ENCODE results near the gene HOGA1.

Gene HOGA1

DNA sequence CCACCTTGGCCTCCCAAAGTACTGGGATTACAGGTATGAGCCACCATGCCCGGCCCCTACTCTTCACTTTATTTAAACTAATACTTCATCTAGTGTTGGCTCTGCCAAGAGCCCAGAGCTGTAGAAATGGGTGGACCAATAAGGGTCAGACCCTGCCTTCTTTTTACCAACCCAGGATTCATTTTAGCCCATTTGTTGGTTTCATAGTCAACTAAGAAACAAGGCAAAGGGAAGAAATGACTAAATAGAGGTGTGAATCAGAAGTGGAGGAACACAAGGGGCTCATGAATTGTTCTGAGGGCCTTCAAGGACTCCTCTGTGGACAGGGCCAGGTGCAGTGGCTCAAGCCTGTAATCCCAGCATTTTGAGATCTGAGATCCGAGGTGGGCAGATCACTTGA, 10.5 kb upstream of the HOGA1 start:
- no peak for TF ChIP-seq FOXP2 (optimal IDR thresholded peaks at IDR 0.05; ENCODE audit: borderline replicate concordance, extremely low read depth, extremely low read length, insufficient read depth)
- no peak for TF ChIP-seq TAF1 (IDR thresholded peaks at IDR 0.05; ENCODE audit: borderline replicate concordance, insufficient read depth, low read length)
- TF ChIP-seq, protein P1, sequence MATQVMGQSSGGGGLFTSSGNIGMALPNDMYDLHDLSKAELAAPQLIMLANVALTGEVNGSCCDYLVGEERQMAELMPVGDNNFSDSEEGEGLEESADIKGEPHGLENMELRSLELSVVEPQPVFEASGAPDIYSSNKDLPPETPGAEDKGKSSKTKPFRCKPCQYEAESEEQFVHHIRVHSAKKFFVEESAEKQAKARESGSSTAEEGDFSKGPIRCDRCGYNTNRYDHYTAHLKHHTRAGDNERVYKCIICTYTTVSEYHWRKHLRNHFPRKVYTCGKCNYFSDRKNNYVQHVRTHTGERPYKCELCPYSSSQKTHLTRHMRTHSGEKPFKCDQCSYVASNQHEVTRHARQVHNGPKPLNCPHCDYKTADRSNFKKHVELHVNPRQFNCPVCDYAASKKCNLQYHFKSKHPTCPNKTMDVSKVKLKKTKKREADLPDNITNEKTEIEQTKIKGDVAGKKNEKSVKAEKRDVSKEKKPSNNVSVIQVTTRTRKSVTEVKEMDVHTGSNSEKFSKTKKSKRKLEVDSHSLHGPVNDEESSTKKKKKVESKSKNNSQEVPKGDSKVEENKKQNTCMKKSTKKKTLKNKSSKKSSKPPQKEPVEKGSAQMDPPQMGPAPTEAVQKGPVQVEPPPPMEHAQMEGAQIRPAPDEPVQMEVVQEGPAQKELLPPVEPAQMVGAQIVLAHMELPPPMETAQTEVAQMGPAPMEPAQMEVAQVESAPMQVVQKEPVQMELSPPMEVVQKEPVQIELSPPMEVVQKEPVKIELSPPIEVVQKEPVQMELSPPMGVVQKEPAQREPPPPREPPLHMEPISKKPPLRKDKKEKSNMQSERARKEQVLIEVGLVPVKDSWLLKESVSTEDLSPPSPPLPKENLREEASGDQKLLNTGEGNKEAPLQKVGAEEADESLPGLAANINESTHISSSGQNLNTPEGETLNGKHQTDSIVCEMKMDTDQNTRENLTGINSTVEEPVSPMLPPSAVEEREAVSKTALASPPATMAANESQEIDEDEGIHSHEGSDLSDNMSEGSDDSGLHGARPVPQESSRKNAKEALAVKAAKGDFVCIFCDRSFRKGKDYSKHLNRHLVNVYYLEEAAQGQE (IDR thresholded peaks at IDR 0.05; ENCODE audit: insufficient read depth in 1 of 2, low read depth in 2 of 2, low read length in 2 of 2), result no peak
- TF ChIP-seq POLR2AphosphoS5 (IDR thresholded peaks at IDR 0.05; ENCODE audit: low read depth, low read length), result no peak
- TF ChIP-seq SIN3A (IDR thresholded peaks at IDR 0.05; ENCODE audit: borderline replicate concordance, insufficient read depth, low read length), result no peak

DNA sequence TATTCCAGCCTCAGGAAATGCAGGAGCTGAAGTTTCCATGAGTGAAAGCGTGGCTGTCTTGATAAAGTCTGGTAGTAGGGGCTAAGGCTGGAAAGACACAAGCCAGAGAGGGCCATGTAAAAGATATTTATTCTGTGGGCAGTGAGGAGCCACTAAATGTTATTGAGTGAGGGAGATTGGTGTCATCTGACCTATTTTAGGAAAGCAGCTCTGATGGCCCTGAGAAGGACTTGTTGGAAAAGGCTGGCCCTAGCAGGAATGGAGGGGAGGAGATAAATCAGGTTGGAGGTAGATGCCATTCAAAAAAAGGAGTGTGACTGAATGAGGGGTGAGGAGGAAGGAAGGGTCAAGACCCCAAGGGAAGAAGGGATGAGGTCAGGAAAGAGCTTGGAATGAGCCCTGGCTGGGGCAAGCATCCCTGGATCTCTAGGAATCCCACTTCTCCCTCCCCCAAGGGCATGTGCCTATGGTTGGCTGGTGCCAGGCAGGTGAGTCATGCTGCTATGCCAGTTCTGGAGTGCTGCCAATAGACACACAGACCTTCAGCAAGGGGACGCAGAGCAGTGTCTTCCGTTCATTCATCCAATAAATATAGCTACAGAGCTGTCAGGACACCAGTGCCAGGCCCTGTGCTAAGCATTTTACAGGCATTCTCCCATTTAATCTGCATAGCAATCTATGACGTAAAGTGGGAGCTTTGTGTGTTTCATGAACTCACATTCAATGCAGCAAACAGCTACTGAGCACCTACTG, 9.6 kb upstream of the HOGA1 start:
- no peak for TF ChIP-seq POLR2AphosphoS5 (IDR thresholded peaks at IDR 0.05; ENCODE audit: low read depth, low read length)
- TF ChIP-seq FOXP2 (optimal IDR thresholded peaks at IDR 0.05; ENCODE audit: borderline replicate concordance, extremely low read depth, extremely low read length, insufficient read depth), result no peak
- TF ChIP-seq SIN3A (IDR thresholded peaks at IDR 0.05; ENCODE audit: borderline replicate concordance, insufficient read depth, low read length), result no peak
- TF ChIP-seq, protein P1 (IDR thresholded peaks at IDR 0.05; ENCODE audit: insufficient read depth in 1 of 2, low read depth in 2 of 2, low read length in 2 of 2), result no peak
- TF ChIP-seq TAF1 (IDR thresholded peaks at IDR 0.05; ENCODE audit: borderline replicate concordance, insufficient read depth, low read length), result no peak

DNA sequence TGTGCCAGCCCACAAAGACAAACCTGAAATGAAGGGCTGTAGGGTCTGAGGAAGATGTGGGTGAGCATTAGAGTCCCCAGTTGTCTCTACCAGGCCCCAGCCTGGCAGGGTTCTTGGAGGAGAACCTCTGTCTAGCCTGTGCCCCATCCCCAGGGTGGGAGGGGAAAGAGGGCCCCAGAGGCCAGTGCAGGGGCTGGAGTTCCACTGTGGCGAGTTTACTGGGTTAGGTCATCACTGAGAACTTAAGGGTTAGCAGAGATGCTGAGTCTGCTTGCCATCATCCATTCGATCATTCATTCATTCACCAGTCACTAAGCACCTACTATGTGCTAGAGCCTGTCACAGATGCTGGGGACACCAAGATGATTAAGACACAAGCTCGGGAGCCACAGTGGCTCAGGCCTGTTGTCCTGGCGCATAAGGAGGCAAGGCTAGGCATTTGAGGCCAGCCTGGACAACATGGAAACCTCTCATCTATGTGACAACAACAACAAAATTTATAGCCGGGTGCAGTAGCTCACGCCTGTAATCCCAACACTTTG, 9.0 kb upstream of the HOGA1 start:
- TF ChIP-seq SIN3A (IDR thresholded peaks at IDR 0.05; ENCODE audit: borderline replicate concordance, insufficient read depth, low read length), result no peak
- TF ChIP-seq, protein P1 (IDR thresholded peaks at IDR 0.05; ENCODE audit: insufficient read depth in 1 of 2, low read depth in 2 of 2, low read length in 2 of 2), result no peak
- no peak for TF ChIP-seq POLR2AphosphoS5 (IDR thresholded peaks at IDR 0.05; ENCODE audit: low read depth, low read length)
- TF ChIP-seq TAF1 (IDR thresholded peaks at IDR 0.05; ENCODE audit: borderline replicate concordance, insufficient read depth, low read length), result no peak
- TF ChIP-seq FOXP2 (optimal IDR thresholded peaks at IDR 0.05; ENCODE audit: borderline replicate concordance, extremely low read depth, extremely low read length, insufficient read depth), result no peak

DNA sequence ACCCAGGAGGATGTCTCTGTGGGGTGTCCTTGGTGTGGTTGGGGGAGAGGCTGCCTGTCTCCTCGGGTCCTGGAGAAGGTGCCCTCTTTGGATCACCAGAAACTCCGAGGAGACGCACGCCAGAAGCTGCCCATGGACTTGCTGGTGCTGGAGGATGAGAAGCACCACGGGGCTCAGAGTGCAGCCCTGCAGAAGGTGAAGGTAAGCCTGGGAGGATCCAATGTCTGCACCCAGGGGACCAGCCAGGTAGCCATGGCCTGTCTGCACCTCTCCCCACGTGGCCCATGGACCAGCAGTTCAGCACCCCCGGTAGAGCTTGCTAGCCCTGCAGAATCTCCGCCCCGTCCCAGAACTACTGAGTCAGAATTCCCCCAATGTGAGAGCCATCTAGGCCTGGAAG, 6.5 kb upstream of the HOGA1 start:
- TF ChIP-seq TAF1 (IDR thresholded peaks at IDR 0.05; ENCODE audit: borderline replicate concordance, insufficient read depth, low read length) (no peak), SIN3A (IDR thresholded peaks at IDR 0.05; ENCODE audit: borderline replicate concordance, insufficient read depth, low read length) (no peak), FOXP2 (optimal IDR thresholded peaks at IDR 0.05; ENCODE audit: borderline replicate concordance, extremely low read depth, extremely low read length, insufficient read depth) (no peak), POLR2AphosphoS5 (IDR thresholded peaks at IDR 0.05; ENCODE audit: low read depth, low read length) (no peak)
- TF ChIP-seq, protein P1 (IDR thresholded peaks at IDR 0.05; ENCODE audit: insufficient read depth in 1 of 2, low read depth in 2 of 2, low read length in 2 of 2), result no peak

All from PFSK-1 (cell line).